K562 (cell line): ENCODE measurements around the gene ARHGEF12. TPM values are rescaled to one million over a fixed set of nuclear protein-coding genes. Genes with fewer than 3 reads are reported as not detected.

Experiments used
- ARHGAP35 ChIP-seq: fragments of 450-650 bp; IDR thresholded peaks from 2 replicates; pipeline ENCODE4 v1.6.1; 2018; ENCODE audit not compliant: partially characterized antibody
- ARID1B ChIP-seq: fragments of 450-650 bp; IDR thresholded peaks from 2 replicates; pipeline ENCODE4 v1.6.1; 2016; ENCODE audit warnings: antibody characterized with exemption, mild to moderate bottlenecking, inconsistent platforms
- ATF7 ChIP-seq: fragments of 450-650 bp; IDR thresholded peaks from 2 replicates; pipeline ENCODE4 v1.7.1; 2014; ENCODE audit warnings: mild to moderate bottlenecking, moderate library complexity
- DMBX1 ChIP-seq: fragments of 250-450 bp; sonication (Bioruptor Pico); IDR thresholded peaks from 2 replicates; pipeline ENCODE4 v1.8.0; 2022; ENCODE audit warnings: inconsistent platforms, mild to moderate bottlenecking, moderate library complexity, borderline replicate concordance
- FOSL1 ChIP-seq: fragments of 200-800 bp; sonication (Bioruptor generic); conservative IDR thresholded peaks from 2 replicates; pipeline ENCODE4 v1.6.1; 2016; ENCODE audit warnings: missing genetic modification characterization, missing compliant biosample characterization
- FOXO4 ChIP-seq: fragments of 450-650 bp; formaldehyde crosslinking; IDR thresholded peaks from 2 replicates; pipeline ENCODE4 v1.4.0; 2020; ENCODE audit warnings: mild to moderate bottlenecking, moderate library complexity
- HMGN3 ChIP-seq: IDR thresholded peaks from 2 replicates; pipeline ENCODE4 v1.6.1; 2011; ENCODE audit warnings: borderline replicate concordance, low read depth, mild to moderate bottlenecking, mixed read lengths, low read length; ENCODE audit not compliant: insufficient read length; ENCODE audit errors: extremely low read depth
- HOXB6 ChIP-seq: fragments of 250-450 bp; sonication (Bioruptor Pico); IDR thresholded peaks from 2 replicates; pipeline ENCODE4 v1.5.1; 2022; ENCODE audit warnings: mild to moderate bottlenecking, borderline replicate concordance
- MCM3 ChIP-seq: fragments of 450-650 bp; IDR thresholded peaks from 2 replicates; pipeline ENCODE4 v1.6.1; 2016
- MEF2D ChIP-seq: conservative IDR thresholded peaks from 2 replicates; pipeline ENCODE4 v1.6.1; 2016; ENCODE audit warnings: low read depth, missing genetic modification characterization, missing compliant biosample characterization
- MEIS2 ChIP-seq: fragments of 450-650 bp; IDR thresholded peaks from 2 replicates; pipeline ENCODE4 v1.6.1; 2014; ENCODE audit warnings: mild to moderate bottlenecking; ENCODE audit not compliant: partially characterized antibody
- POLR2AphosphoS2 ChIP-seq: IDR thresholded peaks from 2 replicates; pipeline ENCODE4 v1.6.1; 2012; ENCODE audit warnings: low read length, improper control_type of control experiment
- SMARCE1 ChIP-seq: fragments of 450-650 bp; IDR thresholded peaks from 2 replicates; pipeline ENCODE4 v1.7.1; 2016; ENCODE audit warnings: mild to moderate bottlenecking
- TFAP4 ChIP-seq: sonication (generic); formaldehyde crosslinking; IDR thresholded peaks from 2 replicates; pipeline ENCODE4 v1.8.0; 2022; ENCODE audit warnings: missing genetic modification reagents, mild to moderate bottlenecking, moderate library complexity, borderline replicate concordance
- TGIF2 ChIP-seq: sonication (generic); formaldehyde crosslinking; IDR thresholded peaks from 2 replicates; pipeline ENCODE4 v1.8.1; 2022; ENCODE audit warnings: mild to moderate bottlenecking, missing genetic modification reagents, moderate library complexity
- ZNF830 ChIP-seq: fragments of 250-450 bp; sonication (Bioruptor Pico); IDR thresholded peaks from 2 replicates; pipeline ENCODE4 v1.5.0; 2021; ENCODE audit warnings: mild to moderate bottlenecking
- polyA plus RNA-seq, 8 experiments: library from polyadenylated mRNA; depleted of rRNA in 4 of 8; stranded (reverse) in 5 of 8; unstranded in 3 of 8; fragments of >200 nt; fragmentation: Nextera tagmentation in 2 of 8; fragmentation: Illumina TruSeq in 1 of 8; extraction: Ambion mirVana in 2 of 8; extraction: Trizol in 1 of 8; gene quantifications; 2 replicates each; pipeline versions ENCODE4 v1.2.1 to v1.2.3, GENCODE V29; 2011 to 2014; ENCODE audit warnings: inconsistent platforms in 1 of 8, missing spikeins in 1 of 8
- total RNA-seq, 7 experiments: library from RNA; depleted of rRNA in 6 of 7; stranded (reverse); fragments of >200 nt in 6 of 7; fragmentation: Illumina TruSeq in 2 of 7; extraction: Trizol in 2 of 7; gene quantifications; 2 replicates each; pipeline versions ENCODE4 v1.2.1 to v1.2.3, GENCODE V29; 2011 to 2021; ENCODE audit warnings: low replicate concordance in 1 of 7
- TF ChIP-seq, protein P1 (sequence below): fragments of 250-450 bp; sonication (Bioruptor Pico); IDR thresholded peaks from 2 replicates; pipeline ENCODE4 v1.5.0; 2020; ENCODE audit warnings: mild to moderate bottlenecking
- TF ChIP-seq, protein P2 (sequence below), 2 experiments: fragments of 250-450 bp in 1 of 2; fragments of 450-650 bp in 1 of 2; sonication (Bioruptor Pico) in 1 of 2; IDR thresholded peaks; 2 replicates each; pipeline versions ENCODE4 v1.6.1 to v1.8.0; 2016 to 2021; ENCODE audit warnings: mild to moderate bottlenecking in 2 of 2, moderate library complexity in 2 of 2, missing compliant biosample characterization in 1 of 2, missing genetic modification characterization in 1 of 2
- TF ChIP-seq, protein P3 (sequence below): fragments of 450-650 bp; IDR thresholded peaks from 2 replicates; pipeline ENCODE4 v1.6.1; 2017; ENCODE audit warnings: antibody characterized with exemption, mild to moderate bottlenecking

The ARHGEF12 gene
- total and polyA plus RNA-seq, 9 of the 15 experiments (the other 6 are each of a cell fraction or from before 2014, with no cell fraction given), result 3.5 to 51.7 (median 29.5) TPM

DNA sequence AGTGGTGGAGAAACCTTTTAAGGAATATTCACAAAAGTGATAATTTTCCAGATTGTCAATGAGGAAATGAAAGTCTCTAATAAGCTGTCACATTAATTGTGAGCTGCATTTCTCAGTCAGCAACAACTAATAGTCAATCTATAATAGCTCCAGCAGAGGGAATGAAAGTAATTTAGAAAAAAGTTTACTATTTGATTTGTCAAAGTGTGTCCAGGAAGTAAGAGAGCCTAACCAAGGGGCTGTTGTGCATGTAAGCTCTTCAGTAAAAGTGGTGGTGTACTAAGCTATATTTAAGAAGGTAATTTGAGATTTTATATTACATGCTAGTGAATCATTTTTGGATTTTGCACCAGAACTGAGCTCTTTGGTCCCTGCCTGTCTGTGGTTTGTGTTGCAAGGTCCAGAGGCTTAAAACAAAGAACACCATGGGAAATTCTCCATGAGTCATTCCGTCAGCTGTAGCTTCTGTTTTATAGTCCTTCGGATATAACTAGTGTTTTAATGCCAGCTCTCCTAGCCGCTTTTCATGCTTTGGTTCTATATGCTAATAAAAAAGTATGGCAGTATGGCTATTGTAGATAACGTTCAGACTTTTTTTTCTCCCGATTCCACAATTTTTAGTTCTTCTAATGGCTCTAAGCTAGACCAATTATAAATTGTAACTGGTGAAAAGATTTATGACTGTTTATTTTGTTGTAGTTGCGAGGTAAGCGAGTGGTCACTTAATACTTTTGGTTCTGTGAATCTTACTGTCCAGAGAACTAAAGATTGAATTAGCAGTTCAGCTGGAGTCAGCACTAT lies 64.6 kb downstream of the ARHGEF12 start (continued):
- TF ChIP-seq, protein P1, sequence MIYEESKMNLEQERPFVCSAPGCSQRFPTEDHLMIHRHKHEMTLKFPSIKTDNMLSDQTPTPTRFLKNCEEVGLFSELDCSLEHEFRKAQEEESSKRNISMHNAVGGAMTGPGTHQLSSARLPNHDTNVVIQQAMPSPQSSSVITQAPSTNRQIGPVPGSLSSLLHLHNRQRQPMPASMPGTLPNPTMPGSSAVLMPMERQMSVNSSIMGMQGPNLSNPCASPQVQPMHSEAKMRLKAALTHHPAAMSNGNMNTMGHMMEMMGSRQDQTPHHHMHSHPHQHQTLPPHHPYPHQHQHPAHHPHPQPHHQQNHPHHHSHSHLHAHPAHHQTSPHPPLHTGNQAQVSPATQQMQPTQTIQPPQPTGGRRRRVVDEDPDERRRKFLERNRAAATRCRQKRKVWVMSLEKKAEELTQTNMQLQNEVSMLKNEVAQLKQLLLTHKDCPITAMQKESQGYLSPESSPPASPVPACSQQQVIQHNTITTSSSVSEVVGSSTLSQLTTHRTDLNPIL (CRISPR knock-in tag), result no peak
- TF ChIP-seq TFAP4 (CRISPR knock-in tag) (peak; percentile 45; the same call in 1 of the 2 replicates), ZNF830 (CRISPR knock-in tag) (no peak), FOSL1 (tag) (peak; percentile 82), DMBX1 (no peak), HMGN3 (no peak), SMARCE1 (peak; percentile 53), ARHGAP35 (no peak), HOXB6 (no peak), FOXO4 (CRISPR knock-in tag) (no peak), MEIS2 (peak; percentile 78), TGIF2 (CRISPR knock-in tag) (no peak), ARID1B (peak; percentile 39), ATF7 (peak; percentile 24; the same call in 1 of the 2 replicates), MEF2D (tag) (no peak), MCM3 (no peak), POLR2AphosphoS2 (no peak)
- TF ChIP-seq, protein P2, sequence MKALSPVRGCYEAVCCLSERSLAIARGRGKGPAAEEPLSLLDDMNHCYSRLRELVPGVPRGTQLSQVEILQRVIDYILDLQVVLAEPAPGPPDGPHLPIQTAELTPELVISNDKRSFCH (CRISPR knock-in tag; IDR thresholded peaks at IDR 0.05), result no peak
- TF ChIP-seq, protein P2 (tag; IDR thresholded peaks at IDR 0.05), result no peak
- TF ChIP-seq, protein P3, sequence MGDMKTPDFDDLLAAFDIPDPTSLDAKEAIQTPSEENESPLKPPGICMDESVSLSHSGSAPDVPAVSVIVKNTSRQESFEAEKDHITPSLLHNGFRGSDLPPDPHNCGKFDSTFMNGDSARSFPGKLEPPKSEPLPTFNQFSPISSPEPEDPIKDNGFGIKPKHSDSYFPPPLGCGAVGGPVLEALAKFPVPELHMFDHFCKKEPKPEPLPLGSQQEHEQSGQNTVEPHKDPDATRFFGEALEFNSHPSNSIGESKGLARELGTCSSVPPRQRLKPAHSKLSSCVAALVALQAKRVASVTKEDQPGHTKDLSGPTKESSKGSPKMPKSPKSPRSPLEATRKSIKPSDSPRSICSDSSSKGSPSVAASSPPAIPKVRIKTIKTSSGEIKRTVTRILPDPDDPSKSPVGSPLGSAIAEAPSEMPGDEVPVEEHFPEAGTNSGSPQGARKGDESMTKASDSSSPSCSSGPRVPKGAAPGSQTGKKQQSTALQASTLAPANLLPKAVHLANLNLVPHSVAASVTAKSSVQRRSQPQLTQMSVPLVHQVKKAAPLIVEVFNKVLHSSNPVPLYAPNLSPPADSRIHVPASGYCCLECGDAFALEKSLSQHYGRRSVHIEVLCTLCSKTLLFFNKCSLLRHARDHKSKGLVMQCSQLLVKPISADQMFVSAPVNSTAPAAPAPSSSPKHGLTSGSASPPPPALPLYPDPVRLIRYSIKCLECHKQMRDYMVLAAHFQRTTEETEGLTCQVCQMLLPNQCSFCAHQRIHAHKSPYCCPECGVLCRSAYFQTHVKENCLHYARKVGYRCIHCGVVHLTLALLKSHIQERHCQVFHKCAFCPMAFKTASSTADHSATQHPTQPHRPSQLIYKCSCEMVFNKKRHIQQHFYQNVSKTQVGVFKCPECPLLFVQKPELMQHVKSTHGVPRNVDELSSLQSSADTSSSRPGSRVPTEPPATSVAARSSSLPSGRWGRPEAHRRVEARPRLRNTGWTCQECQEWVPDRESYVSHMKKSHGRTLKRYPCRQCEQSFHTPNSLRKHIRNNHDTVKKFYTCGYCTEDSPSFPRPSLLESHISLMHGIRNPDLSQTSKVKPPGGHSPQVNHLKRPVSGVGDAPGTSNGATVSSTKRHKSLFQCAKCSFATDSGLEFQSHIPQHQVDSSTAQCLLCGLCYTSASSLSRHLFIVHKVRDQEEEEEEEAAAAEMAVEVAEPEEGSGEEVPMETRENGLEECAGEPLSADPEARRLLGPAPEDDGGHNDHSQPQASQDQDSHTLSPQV, result no peak
